Mucosa of descending colon (tissue), 3 donors: ENCODE results near the gene LRP5. TPM values are rescaled to one million over a fixed set of nuclear protein-coding genes. Genes with fewer than 3 reads are reported as not detected.

Experiments
- ATAC-seq: fragments of 200-7000 bp; cut with Tn5 transposase; one replicate; pipeline ENCODE4 v1.9.1; 2020; ENCODE audit warnings: mild to moderate bottlenecking, moderate library complexity
- DNase-seq, 3 donors: peaks; one replicate each; pipeline ENCODE4 v3.0.0-alpha.2; 2020
- H3K36me3 ChIP-seq: fragments of 200-600 bp; one replicate; pipeline ENCODE4 v1.8.0; 2021; ENCODE audit warnings: low read depth, mild to moderate bottlenecking
- H3K4me1 ChIP-seq: fragments of 200-600 bp; one replicate; pipeline ENCODE4 v1.8.0; 2021; ENCODE audit warnings: low read depth, mild to moderate bottlenecking
- H3K4me3 ChIP-seq: fragments of 200-600 bp; one replicate; pipeline ENCODE4 v1.8.0; 2021; ENCODE audit warnings: mild to moderate bottlenecking
- H3K9me3 ChIP-seq: fragments of 200-600 bp; one replicate; pipeline ENCODE4 v1.8.0; 2021; ENCODE audit warnings: mild to moderate bottlenecking
- intact Hi-C, 2 donors: fragments of 100-400 bp; cut with DNase I in 1 of 2; cut with micrococcal nuclease in 1 of 2; formaldehyde crosslinking; loops; one replicate each; pipeline versions ENCODE4 v1.11.0 to v1.11.1; 2022; cut with DNase I, micrococcal nuclease
- total RNA-seq, 3 donors: library from RNA; stranded (reverse); fragmentation: NEBNext Ultra II Directional in 2 of 3; extraction: Animal tissue kit (Norgen Biotek cat#: 25700) in 2 of 3; gene quantifications; one replicate each; pipeline versions ENCODE4 v1.2.1 to v1.2.4, GENCODE V29; 2021 to 2023
- TF ChIP-seq, protein P1 (sequence below): fragments of 200-600 bp; IDR thresholded peaks from one replicate; pipeline ENCODE4 v1.8.0; 2022; ENCODE audit warnings: antibody characterized with exemption, mild to moderate bottlenecking
- donor health status: DM: no; HTN: no; CAD: no; lungs with moderate emphysema.
- donor health status: DM: no; HTN: no; CAD: no.
- donor health status: DM: no; HTN: yes; CAD: no.

Gene LRP5
- total RNA-seq, 3 donors from 2014 or later: 83.7 to 113 (median 103) TPM

DNA sequence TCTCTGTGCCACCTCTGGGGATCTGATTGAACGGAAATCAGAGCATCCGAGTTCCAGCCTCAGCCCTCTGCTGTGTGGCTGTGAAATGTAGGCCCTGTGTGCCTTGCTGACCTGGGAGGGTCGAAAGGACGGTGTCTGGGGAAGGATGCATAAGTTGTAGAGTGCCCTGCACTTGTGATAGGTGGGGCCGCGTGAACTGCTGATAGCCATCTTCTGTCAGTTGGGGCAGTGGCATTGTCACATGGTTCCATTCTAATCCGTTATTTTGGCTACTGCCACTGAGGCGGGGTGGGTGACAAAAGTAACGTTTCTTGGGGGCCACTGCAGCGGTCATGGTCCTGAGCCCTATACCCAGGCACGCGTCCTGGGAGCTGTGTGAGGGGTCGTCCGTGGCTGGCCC is 63.4 kb downstream of the LRP5 start:
- TF ChIP-seq, protein P1, sequence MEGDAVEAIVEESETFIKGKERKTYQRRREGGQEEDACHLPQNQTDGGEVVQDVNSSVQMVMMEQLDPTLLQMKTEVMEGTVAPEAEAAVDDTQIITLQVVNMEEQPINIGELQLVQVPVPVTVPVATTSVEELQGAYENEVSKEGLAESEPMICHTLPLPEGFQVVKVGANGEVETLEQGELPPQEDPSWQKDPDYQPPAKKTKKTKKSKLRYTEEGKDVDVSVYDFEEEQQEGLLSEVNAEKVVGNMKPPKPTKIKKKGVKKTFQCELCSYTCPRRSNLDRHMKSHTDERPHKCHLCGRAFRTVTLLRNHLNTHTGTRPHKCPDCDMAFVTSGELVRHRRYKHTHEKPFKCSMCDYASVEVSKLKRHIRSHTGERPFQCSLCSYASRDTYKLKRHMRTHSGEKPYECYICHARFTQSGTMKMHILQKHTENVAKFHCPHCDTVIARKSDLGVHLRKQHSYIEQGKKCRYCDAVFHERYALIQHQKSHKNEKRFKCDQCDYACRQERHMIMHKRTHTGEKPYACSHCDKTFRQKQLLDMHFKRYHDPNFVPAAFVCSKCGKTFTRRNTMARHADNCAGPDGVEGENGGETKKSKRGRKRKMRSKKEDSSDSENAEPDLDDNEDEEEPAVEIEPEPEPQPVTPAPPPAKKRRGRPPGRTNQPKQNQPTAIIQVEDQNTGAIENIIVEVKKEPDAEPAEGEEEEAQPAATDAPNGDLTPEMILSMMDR: no peak
- no peak for DNase-seq
- H3K36me3 ChIP-seq: no peaks in the 10 kb centered on the region
- H3K4me3 ChIP-seq: no peak overlapping the region
- intact Hi-C loops: no loop called here
- ATAC-seq: no peak
- H3K9me3 ChIP-seq: no peaks in the 10 kb centered on the region
- H3K4me1 ChIP-seq: peaks cover 36% of the 10 kb centered on the region

DNA sequence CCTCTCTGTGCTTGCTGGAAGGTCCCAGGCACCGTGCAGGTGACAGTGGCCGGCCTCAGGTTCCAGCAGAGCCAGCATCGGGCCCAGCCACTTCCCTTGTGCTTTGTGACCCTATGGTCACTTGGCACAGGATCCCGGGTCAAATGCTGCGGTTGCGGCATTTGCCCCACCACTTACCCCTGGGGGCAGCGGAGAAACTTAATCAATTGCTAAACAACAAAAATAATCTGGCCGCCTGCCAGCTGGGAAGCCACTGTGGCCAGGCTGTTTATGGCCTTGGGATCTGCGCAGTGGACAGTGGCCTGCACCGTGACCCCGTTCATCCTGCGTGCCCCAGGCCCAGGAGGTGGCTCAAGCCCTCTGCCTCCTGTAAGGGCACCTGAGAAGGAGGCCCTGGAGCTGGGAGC is 65.0 kb downstream of the LRP5 start:
- ATAC-seq: no peak
- intact Hi-C loops: no loop called here
- H3K36me3 ChIP-seq: no peaks in the 10 kb centered on the region

DNA sequence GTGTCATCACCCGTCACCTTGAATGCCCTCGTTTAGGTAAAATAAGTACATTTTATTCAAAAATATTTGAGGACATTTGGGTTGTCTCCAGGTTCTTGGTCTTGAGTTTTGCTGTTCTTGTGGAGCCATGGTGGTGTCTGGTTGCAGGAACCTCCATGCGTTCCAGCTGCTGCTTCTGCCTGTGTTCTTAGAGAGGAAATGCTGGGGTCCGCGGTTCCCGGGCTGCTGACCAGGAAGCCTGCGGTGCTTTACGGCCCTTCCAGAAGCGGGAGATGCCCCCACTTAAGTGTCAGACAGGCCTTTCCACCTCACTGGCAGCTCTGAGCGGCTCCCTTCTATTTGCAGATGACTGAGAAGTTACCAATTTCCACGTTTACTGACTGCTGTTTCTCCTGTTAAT is 66.8 kb downstream of the LRP5 start:
- H3K36me3 ChIP-seq: no peaks in the 10 kb centered on the region
- no peak for DNase-seq
- TF ChIP-seq, protein P1: no peak

More for the DNA sequence above, 65.0 kb downstream of the LRP5 start:
- peaks cover 47% of the 10 kb centered on the region for H3K4me1 ChIP-seq
- DNase-seq: no peak
- TF ChIP-seq, protein P1: no peak
- H3K9me3 ChIP-seq: no peaks in the 10 kb centered on the region
- H3K4me3 ChIP-seq: no peak overlapping the region

DNA sequence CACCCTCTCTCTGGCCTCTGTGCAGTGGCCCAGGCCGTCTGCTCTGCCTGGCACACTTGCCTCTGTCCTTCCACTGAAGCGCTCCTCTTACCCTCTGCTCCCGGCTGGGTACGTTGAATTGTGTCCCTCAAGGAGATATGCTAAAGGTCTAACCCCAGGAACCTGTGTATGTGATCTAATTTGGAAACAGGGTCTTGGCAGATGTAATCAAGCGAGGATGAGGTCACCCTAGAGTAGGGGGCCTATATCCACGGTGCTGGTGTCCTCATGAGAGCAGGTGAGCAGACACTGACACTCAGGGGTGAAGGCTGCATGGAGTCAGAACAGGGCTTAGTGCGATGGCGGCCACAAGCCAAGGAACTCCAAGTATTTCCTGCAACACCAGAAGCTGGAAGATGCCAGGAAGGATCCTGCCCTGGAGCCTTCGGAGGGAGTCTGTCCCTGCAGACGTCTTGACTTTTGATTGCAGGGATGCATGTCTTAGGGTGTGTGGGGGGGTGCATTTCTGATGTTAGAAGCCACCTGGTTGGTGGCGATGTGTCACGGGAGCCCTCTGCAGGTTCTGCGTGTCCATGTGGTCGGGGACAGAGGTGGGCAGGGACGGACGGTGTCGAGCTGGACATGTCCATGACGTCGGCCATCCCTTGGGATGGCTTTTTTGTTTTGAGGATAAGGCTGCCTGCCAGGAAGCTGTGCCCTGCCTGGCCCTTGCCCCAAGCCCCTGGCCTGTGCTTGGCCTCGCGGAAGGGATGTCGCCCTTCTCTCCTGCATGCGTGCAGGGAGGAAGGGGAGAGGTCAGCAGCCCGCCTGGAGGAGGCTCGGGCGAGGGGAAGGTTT is 68.6 kb downstream of the LRP5 start:
- Histone ChIP-seq H3K4me3 (no peak overlapping the region), H3K9me3 (no peaks in the 10 kb centered on the region), H3K4me1 (peaks cover 28% of the 10 kb centered on the region), H3K36me3 (no peaks in the 10 kb centered on the region)
- TF ChIP-seq, protein P1: no peak
- intact Hi-C loops: loop anchor here (10.0 kb wide), 3 partner anchors 66 to 126 kb away; partner anchors contain the start of genes C11orf24 (in 1 of the 2) and LRP5 (in 1 of the 2)
- DNase-seq (no peak), ATAC-seq (peak; percentile 1)

More for the DNA sequence above, 66.8 kb downstream of the LRP5 start:
- Histone ChIP-seq H3K4me1 (peaks cover 37% of the 10 kb centered on the region), H3K9me3 (no peaks in the 10 kb centered on the region), H3K4me3 (no peak overlapping the region)
- no peak for ATAC-seq
- intact Hi-C loops: no loop called here

DNA sequence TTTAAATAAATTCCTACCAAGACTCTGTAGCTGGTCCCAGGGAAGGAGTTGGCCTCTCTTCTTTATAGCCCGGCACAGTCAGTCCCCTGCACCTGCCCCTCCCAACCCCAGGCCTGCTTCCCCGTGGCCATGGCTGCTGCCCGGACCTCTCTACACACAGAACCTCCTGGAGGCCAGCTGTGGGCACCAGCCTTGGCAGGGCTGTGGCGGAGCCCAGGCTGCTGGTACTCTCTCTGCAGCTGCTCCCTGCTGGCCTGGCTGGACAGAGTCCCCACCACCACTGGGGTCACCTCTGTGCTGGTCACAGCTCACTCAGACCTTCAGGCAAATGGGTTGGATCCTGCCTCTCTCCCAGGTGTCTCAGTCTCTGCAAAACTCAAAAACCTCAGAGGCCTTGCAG is 69.3 kb downstream of the LRP5 start:
- Histone ChIP-seq H3K4me3 (no peak overlapping the region), H3K4me1 (peaks cover 28% of the 10 kb centered on the region), H3K9me3 (no peaks in the 10 kb centered on the region), H3K36me3 (no peaks in the 10 kb centered on the region)
- ATAC-seq (peak; percentile 25), DNase-seq (no peak)
- TF ChIP-seq, protein P1: no peak
- intact Hi-C loops: loop anchor here (10.0 kb wide), 3 partner anchors 67 to 127 kb away; partner anchors contain the start of genes C11orf24 (in 1 of the 2) and LRP5 (in 1 of the 2)
